Mesenchymal stem cell (in vitro differentiated cells and primary cell): Measurements from ENCODE around the gene B3GNT9.

Experiments used
- DNase-seq: peaks from one replicate; pipeline ENCODE4 v3.0.0-alpha.2; 2013
- H2AFZ ChIP-seq: one replicate; pipeline ENCODE4 v1.6.1; 2013; ENCODE audit warnings: low read depth, mild to moderate bottlenecking, control low read depth, inconsistent platforms, low read length, moderate library complexity
- H2AK5ac ChIP-seq: 2 replicates; pipeline ENCODE4 v1.6.1; 2013; ENCODE audit warnings: low read length, moderate library complexity, mild to moderate bottlenecking, inconsistent platforms; ENCODE audit not compliant: severe bottlenecking
- H2BK120ac ChIP-seq: one replicate; pipeline ENCODE4 v1.6.1; 2013; ENCODE audit warnings: low read depth, mild to moderate bottlenecking, inconsistent platforms, low read length, moderate library complexity
- H2BK12ac ChIP-seq, 2 experiments: one replicate each; pipeline ENCODE4 v1.6.1; 2013; ENCODE audit warnings: inconsistent platforms in 2 of 2, low read length in 2 of 2, mild to moderate bottlenecking in 2 of 2, moderate library complexity in 2 of 2, control low read depth in 1 of 2
- H2BK15ac ChIP-seq: one replicate; pipeline ENCODE4 v1.6.1; 2013; ENCODE audit warnings: mild to moderate bottlenecking, low read depth, inconsistent platforms; ENCODE audit not compliant: poor library complexity, severe bottlenecking
- H2BK5ac ChIP-seq: 2 replicates; pipeline ENCODE4 v1.6.1; 2013; ENCODE audit warnings: low read depth, mild to moderate bottlenecking, low read length, control low read depth, inconsistent platforms; ENCODE audit not compliant: poor library complexity, severe bottlenecking
- H3K14ac ChIP-seq, 2 experiments: one replicate each; pipeline ENCODE4 v1.6.1; 2013; ENCODE audit warnings: inconsistent platforms in 2 of 2, low read length in 2 of 2, control low read depth in 1 of 2, mild to moderate bottlenecking in 1 of 2, moderate library complexity in 1 of 2
- H3K18ac ChIP-seq, 2 experiments: one replicate each; pipeline ENCODE4 v1.6.1; 2013; ENCODE audit warnings: inconsistent platforms in 2 of 2, low read length in 2 of 2, control low read depth in 1 of 2, low read depth in 1 of 2, mild to moderate bottlenecking in 1 of 2
- H3K23ac ChIP-seq, 2 experiments: one replicate each; pipeline ENCODE4 v1.6.1; 2013; ENCODE audit warnings: inconsistent platforms in 2 of 2, low read length in 2 of 2, mild to moderate bottlenecking in 2 of 2, moderate library complexity in 2 of 2, control low read depth in 1 of 2
- H3K27ac ChIP-seq: 2 replicates; pipeline ENCODE4 v1.5.1; 2013; ENCODE audit warnings: mild to moderate bottlenecking, moderate library complexity, low read length, control low read depth, inconsistent platforms; ENCODE audit not compliant: poor library complexity, severe bottlenecking
- H3K27me3 ChIP-seq, 2 experiments: 2 replicates each; pipeline versions ENCODE4 v1.6.1 to v1.7.0; 2013; ENCODE audit warnings: low read length in 2 of 2, mild to moderate bottlenecking in 2 of 2, moderate library complexity in 2 of 2, control low read depth in 1 of 2, inconsistent platforms in 1 of 2; ENCODE audit not compliant: control insufficient read depth in 1 of 2, insufficient read depth in 1 of 2
- H3K36me3 ChIP-seq, 2 experiments: 2 replicates each; pipeline versions ENCODE4 v1.6.1 to v1.7.0; 2013; ENCODE audit warnings: low read length in 2 of 2, control low read depth in 1 of 2, inconsistent platforms in 1 of 2, low read depth in 1 of 2, mild to moderate bottlenecking in 1 of 2; ENCODE audit not compliant: insufficient read depth in 2 of 2, control insufficient read depth in 1 of 2
- H3K4ac ChIP-seq, 2 experiments: one replicate each; pipeline ENCODE4 v1.6.1; 2013; ENCODE audit warnings: inconsistent platforms in 2 of 2, low read length in 2 of 2, mild to moderate bottlenecking in 2 of 2, moderate library complexity in 2 of 2, control low read depth in 1 of 2, low read depth in 1 of 2
- H3K4me1 ChIP-seq: 2 replicates; pipeline ENCODE4 v1.6.1; 2013; ENCODE audit warnings: low read depth, low read length, control low read depth; ENCODE audit not compliant: control insufficient read depth, insufficient read depth
- H3K4me2 ChIP-seq: 2 replicates; pipeline ENCODE4 v1.6.1; 2013; ENCODE audit warnings: low read length, mild to moderate bottlenecking, inconsistent platforms; ENCODE audit not compliant: poor library complexity, severe bottlenecking
- H3K4me3 ChIP-seq, 2 experiments: 2 replicates each; pipeline versions ENCODE4 v1.5.1 to v1.7.0; 2013; ENCODE audit warnings: low read length in 2 of 2, mild to moderate bottlenecking in 2 of 2, control low read depth in 1 of 2, low read depth in 1 of 2; ENCODE audit not compliant: insufficient read depth in 1 of 2
- H3K79me1 ChIP-seq: replicated peaks from 2 replicates; pipeline ENCODE4 v1.6.1; 2013; ENCODE audit warnings: mild to moderate bottlenecking, control low read depth, low read length, inconsistent platforms; ENCODE audit not compliant: poor library complexity, severe bottlenecking
- H3K9ac ChIP-seq: 2 replicates; pipeline ENCODE4 v1.7.0; 2013; ENCODE audit warnings: mild to moderate bottlenecking, low read length, moderate library complexity
- H3K9me3 ChIP-seq: 2 replicates; pipeline ENCODE4 v1.7.0; 2013; ENCODE audit warnings: mild to moderate bottlenecking, low read length; ENCODE audit not compliant: control insufficient read depth
- H4K8ac ChIP-seq: one replicate; pipeline ENCODE4 v1.6.1; 2013; ENCODE audit warnings: inconsistent platforms, mild to moderate bottlenecking, low read length, moderate library complexity
- H4K91ac ChIP-seq: one replicate; pipeline ENCODE4 v1.6.1; 2013; ENCODE audit warnings: mild to moderate bottlenecking, low read length, inconsistent platforms
- WGBS: methylation state at CpG from one replicate; pipeline ENCODE4 v1.1.7; 2013; ENCODE audit warnings: mixed read lengths; 5-methylcytosine and 5-hydroxymethylcytosine counted together

The B3GNT9 gene

GRCh38 chr16:67166598-67167168, 15.9 kb upstream of the B3GNT9 start:
- H3K23ac ChIP-seq = no peak overlapping the region
- no peak for DNase-seq
- no peak overlapping the region for H2AK5ac ChIP-seq
- H3K27me3 ChIP-seq = peaks cover 21 to 64% of the 10 kb centered on the region in 2 experiments
- no peak overlapping the region for H3K9ac ChIP-seq
- no peak overlapping the region for H3K4me3 ChIP-seq
- no peak overlapping the region for H4K91ac ChIP-seq
- no peak overlapping the region for H3K27ac ChIP-seq
- no peak overlapping the region for H2BK15ac ChIP-seq
- no peaks in the 10 kb centered on the region for H3K9me3 ChIP-seq
- 54% methylated on average over 5 of the region's 5 CpGs for WGBS
- peaks cover 52% of the 10 kb centered on the region for H3K4me1 ChIP-seq
- no peak overlapping the region for H3K4ac ChIP-seq
- no peak overlapping the region for H3K18ac ChIP-seq
- H2BK5ac ChIP-seq = no peak overlapping the region
- peaks cover 0 to 7% of the 10 kb centered on the region in 2 experiments for H3K36me3 ChIP-seq
- no peak overlapping the region for H3K14ac ChIP-seq
- H4K8ac ChIP-seq = peak overlapping the region; percentile 42
- peaks cover 4% of the 10 kb centered on the region for H3K79me1 ChIP-seq
- H2BK120ac ChIP-seq = no peak overlapping the region
- H2BK12ac ChIP-seq = no peak overlapping the region
- no peak overlapping the region for H2AFZ ChIP-seq
- H3K4me2 ChIP-seq = no peak overlapping the region

- Histone ChIP-seq H2BK5ac (no peak overlapping the region), H3K4me3 (no peak overlapping the region), H3K79me1 (peaks cover 4% of the 10 kb centered on the region), H2BK12ac (no peak overlapping the region), H3K4me2 (no peak overlapping the region), H3K27me3 (peaks cover 21 to 68% of the 10 kb centered on the region in 2 experiments), H2AFZ (no peak overlapping the region), H3K23ac (peak overlapping the region in 1 of 2 experiments; percentile 74), H3K9me3 (no peaks in the 10 kb centered on the region), H3K4me1 (peaks cover 54% of the 10 kb centered on the region), H3K9ac (no peak overlapping the region), H2BK15ac (no peak overlapping the region), H3K18ac (no peak overlapping the region), H3K27ac (no peak overlapping the region), H3K4ac (no peak overlapping the region), H3K14ac (no peak overlapping the region), H3K36me3 (peaks cover 0 to 7% of the 10 kb centered on the region in 2 experiments), H2BK120ac (no peak overlapping the region), H4K8ac (peak overlapping the region; percentile 9), H2AK5ac (no peak overlapping the region), H4K91ac (peak overlapping the region; percentile 70)
- DNase-seq = no peak
- WGBS = 11% methylated on average over 15 of the region's 18 CpGs
Observed at GRCh38 chr16:67166110-67166547, 15.3 kb upstream of the B3GNT9 start.

- 7% methylated on average over 76 of the region's 85 CpGs for WGBS
Observed at GRCh38 chr16:67165121-67166078, 14.6 kb upstream of the B3GNT9 start.

GRCh38 chr16:67164599-67165061, 13.8 kb upstream of the B3GNT9 start, which contains the start of gene HSF4:
Gene HSF4 (plus strand): TSS chr16:67164745. CDS start chr16:67164812, 67 bp downstream.
- Histone ChIP-seq H4K91ac (peak within 1 kb of the TSS; percentile 43), H2BK15ac (peak within 1 kb of the TSS; percentile 93), H3K4ac (no peak within 1 kb of the TSS), H2BK120ac (no peak within 1 kb of the TSS), H2AFZ (no peak within 1 kb of the TSS), H2AK5ac (no peak within 1 kb of the TSS), H2BK12ac (peak within 1 kb of the TSS; percentile 12 to 59), H3K18ac (peak within 1 kb of the TSS; percentile 54 to 87), H3K14ac (no peak within 1 kb of the TSS), H3K9me3 (no peaks in the 10 kb centered on the region), H3K4me3 (peak within 1 kb of the TSS; percentile 49 to 73), H3K4me2 (peak within 1 kb of the TSS; percentile 96), H3K79me1 (peaks cover 7% of the 10 kb centered on the region), H3K4me1 (peaks cover 55% of the 10 kb centered on the region), H4K8ac (peak within 1 kb of the TSS; percentile 19), H3K27me3 (peaks cover 21 to 68% of the 10 kb centered on the region in 2 experiments), H3K23ac (peak within 1 kb of the TSS in 1 of 2 experiments; percentile 47), H3K9ac (peak within 1 kb of the TSS; percentile 73), H2BK5ac (no peak within 1 kb of the TSS), H3K27ac (no peak within 1 kb of the TSS), H3K36me3 (peaks cover 0 to 7% of the 10 kb centered on the region in 2 experiments)
- DNase-seq = no peak
- WGBS = under 1% methylated on average over 25 of the region's 41 CpGs

More at GRCh38 chr16:67165121-67166078, 14.6 kb upstream of the B3GNT9 start:
- Histone ChIP-seq H3K9me3 (no peaks in the 10 kb centered on the region), H2BK15ac (peak overlapping the region; percentile 93), H3K4me3 (peak overlapping the region in 1 of 2 experiments; percentile 73), H3K79me1 (peaks cover 7% of the 10 kb centered on the region), H2BK5ac (no peak overlapping the region), H3K4me1 (peaks cover 54% of the 10 kb centered on the region), H3K4me2 (peak overlapping the region; percentile 13), H3K14ac (no peak overlapping the region), H3K27me3 (peaks cover 21 to 68% of the 10 kb centered on the region in 2 experiments), H2BK12ac (no peak overlapping the region), H3K4ac (no peak overlapping the region), H3K36me3 (peaks cover 0 to 7% of the 10 kb centered on the region in 2 experiments), H4K91ac (no peak overlapping the region), H3K27ac (no peak overlapping the region), H3K9ac (peak overlapping the region; percentile 73), H2AK5ac (no peak overlapping the region), H2AFZ (no peak overlapping the region), H3K23ac (no peak overlapping the region), H3K18ac (peak overlapping the region in 1 of 2 experiments; percentile 64), H2BK120ac (no peak overlapping the region), H4K8ac (peak overlapping the region; percentile 19)
- DNase-seq = peak; percentile 43
